ENCODE results near the gene GZMA.

GZMA gene

DNA sequence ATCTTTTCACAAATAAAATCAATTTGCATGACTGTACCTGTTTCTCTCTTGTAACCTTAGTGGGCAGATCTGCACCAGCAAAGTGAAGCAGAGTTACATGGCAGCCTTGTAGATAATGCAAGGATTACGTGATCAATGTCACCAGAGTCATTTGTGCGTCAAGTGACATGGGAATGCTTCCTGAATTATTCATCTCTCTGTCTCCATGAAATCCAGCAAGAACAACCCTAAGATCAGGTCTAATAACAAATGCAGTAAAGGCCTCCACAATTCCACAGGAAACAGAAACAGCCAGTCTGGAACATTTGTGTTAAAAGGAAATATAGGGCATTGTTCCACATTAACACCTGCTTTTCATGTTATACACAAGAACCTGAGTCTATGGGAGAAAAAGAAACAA lies 7.8 kb downstream of the GZMA start:
- no peak for DNase-seq

DNA sequence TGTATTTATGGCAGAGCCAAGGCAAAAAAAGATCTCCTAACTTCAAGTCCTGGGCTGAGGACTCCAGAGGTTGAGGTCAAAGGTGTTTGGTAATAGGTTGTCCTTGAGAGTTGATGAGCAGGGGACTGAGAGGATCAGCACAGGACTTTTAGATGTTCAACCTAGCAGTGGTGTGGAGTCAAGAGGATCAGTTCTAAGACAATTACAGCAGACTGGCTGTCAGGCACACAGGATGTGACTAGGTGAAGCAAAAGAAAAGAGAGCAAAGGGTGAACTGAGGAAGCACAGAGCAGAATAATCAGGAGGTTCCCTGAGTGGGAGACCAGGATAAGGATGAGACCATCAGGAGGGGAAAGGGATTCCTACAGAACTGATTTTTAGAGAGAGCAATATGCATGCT lies 10.9 kb downstream of the GZMA start:
- DNase-seq, result no peak

DNA sequence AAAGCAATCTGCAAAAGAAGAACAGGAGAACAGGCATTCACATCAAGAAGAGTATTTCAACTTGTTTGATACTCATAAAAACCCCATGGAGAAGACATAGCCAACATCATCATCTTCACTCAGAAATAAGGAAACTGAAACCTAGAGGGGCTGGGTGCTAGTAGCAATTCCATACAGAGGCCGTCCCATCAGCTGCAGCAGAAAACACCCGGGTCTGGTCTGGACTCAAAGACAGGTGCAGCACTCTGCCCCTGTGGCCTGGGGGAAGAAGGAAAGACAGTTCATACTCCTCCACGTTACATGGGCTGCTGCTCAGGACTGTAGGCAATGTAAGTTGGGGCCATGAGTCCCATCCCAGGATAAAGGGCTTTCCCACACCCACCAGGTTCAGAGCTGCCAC lies 11.6 kb downstream of the GZMA start:
- no peak for DNase-seq

DNA sequence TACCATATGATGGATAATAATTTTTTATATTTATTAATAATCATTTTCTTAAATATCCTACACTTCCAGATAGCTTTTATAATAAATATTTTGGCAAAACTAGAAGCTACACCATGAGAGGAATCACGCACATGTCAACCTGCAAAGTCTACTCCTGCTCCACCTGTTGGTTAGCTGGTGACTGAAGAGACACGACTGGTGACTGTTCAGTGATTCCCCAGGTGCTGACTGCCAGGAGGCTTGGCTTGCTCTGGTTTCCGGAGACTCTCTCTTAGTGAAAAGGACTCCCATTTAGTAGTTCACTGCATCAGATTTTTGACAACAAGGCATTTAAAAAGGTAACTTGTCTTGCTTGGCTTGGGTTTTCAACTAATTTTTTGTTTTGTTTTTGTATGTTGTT lies 20.9 kb downstream of the GZMA start:
- DNase-seq, result no peak

DNA sequence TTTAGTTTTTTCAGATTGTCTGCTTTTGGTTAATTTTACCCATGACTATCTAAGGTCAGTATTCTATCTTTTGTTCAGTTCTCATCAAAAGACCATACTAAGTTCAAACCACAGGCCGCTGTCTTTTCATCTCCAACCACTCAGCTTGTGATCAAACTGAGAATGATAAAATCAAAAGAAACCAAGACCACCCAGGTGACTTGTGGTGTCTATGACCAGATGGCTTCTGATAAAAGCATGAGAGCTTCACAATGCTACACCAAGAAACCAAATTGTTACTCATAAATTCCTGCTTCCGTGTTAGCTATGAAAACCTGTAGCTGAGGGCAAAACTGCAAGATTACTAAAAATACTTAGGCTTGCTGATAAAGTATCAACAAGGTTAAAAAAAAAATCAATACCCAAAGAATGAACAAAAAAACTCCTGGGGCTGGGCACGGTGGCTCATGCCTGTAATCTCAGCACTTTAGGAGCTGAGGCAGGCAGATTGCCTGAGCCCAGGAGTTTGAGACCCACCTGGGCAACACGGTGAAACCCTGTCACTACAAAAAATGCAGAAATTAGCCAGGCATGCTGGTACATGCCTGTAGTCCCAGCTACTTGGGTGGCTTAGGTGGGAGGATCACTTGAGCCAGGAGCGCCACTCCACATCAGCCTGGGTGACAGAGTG lies 31.7 kb downstream of the GZMA start:
- no peak for DNase-seq

DNA sequence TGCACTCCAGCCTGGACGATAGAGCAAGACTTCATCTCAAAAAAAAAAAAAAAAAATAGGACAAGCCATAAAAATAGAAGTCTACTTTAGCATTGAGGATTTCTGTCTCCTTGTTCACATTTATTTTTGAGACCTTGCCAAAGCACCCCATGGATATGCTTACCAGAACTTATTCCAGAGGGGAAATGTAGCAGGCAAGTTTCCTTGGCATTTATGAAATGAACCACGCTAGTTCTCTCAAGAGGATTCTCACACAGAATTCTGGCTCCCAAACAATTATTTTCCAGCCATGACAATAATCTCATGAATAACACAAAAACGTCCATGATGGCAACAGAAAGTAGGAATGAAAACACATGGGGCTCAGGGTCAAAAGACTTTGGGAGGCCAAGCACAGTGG lies 34.1 kb downstream of the GZMA start:
- DNase-seq, result no peak

DNA sequence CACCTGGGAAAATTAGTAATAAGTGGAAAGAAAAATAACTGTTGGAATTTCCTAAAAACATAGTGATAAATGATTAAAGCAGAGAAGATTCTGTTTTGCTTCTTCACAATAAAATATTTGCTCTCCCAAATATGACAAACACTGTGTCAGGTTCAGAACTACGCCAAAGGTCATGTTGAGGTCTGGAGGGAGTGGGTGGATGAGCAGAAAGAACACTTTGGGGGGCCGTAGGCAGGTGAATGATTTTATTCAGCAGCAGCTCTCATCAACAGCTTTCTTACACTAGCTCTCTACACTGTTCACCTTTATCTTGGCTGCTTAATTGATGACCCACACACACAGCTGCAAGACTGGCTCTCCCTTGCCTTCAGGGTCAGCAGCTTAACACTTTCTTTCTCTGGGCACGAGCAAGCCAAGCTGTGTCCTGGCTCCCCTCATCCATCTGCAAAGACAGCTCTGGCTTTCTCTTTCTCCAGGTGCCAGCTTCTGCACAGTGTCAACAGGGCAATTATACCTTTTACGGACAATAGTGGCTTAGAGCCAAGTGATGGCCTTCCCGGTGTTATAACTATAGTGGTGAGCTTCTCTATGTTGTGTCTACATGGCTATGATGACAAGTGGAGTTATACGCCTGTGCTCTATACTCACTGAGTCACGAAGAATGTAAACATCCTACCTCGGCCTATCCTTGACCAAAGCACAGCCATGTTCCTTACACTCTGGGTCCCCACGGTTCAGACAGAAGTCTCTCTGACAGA lies 38.6 kb downstream of the GZMA start:
- DNase-seq, result no peak

DNA sequence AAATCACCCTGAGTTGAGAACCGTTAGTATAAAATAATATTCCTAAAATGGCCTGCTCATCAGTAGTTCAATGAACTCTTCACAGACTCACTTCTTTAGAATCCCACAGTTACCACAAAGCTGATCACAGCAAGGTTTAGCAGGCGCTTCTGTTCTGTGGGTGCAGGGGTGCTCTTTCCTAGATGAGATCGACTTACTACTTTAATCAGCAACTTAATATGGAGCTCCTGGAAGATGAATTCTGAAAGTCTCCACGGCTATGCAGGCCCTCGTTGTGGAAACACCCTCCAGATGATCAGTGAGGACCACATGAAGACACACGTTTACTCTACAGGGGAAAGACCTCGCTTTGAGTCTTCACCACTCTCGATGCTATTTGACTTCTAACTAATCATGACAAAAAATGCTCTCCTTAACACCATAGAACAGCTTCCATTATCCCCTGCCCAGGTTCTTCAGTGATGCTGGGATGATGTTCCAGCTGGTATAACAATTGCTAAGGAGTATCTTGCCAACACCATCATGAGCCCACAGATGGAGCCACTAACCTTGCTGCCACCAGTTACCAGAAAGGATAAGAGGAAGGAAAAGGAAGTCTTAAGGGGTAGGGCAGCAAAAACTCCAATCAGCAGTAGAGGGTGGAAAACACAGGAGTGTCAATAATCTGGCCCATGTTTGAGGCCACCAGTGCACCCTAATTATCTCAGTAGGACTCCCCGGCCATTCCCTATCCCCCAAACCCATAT lies 39.7 kb downstream of the GZMA start:
- DNase-seq, result no peak

DNA sequence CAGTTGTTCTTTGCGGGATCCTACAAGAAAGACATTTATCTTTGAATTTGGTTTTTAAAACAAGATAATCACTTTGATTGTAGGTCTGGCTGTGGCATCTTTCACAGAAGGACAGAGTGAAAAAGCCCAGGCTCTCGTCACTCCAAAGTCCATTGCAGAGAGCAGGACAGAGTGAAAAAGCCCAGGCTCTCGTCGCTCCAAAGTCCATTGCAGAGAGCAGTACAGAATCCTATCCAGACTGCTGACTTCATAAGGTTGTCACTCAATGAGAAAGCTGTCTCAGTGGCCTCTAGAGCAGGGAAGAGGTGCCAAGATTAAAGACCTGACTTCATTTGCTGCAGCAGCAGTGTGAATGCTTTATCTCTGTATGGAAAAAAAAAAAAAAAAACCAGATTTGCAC lies 41.2 kb downstream of the GZMA start:
- no peak for DNase-seq

DNA sequence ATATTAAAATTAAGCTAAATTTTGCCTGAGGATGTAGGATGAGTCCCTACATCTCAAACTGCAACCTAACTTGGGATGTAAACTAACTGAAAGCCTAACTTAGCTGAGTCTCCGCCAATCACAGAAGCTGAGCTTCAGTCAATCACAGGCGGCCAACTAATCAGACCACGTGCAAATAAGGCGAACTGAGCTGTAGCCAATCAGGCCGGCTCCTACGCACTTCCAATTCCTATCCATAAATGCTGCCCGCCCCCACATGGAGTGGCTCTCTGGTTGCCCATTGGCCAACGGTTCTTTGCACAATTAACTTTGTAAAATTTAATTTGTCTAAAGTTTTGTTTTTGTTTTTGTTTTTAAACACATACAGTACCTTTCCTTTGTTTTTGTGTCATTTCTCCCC lies 43.6 kb downstream of the GZMA start:
- peak; percentile 17 for DNase-seq

DNA sequence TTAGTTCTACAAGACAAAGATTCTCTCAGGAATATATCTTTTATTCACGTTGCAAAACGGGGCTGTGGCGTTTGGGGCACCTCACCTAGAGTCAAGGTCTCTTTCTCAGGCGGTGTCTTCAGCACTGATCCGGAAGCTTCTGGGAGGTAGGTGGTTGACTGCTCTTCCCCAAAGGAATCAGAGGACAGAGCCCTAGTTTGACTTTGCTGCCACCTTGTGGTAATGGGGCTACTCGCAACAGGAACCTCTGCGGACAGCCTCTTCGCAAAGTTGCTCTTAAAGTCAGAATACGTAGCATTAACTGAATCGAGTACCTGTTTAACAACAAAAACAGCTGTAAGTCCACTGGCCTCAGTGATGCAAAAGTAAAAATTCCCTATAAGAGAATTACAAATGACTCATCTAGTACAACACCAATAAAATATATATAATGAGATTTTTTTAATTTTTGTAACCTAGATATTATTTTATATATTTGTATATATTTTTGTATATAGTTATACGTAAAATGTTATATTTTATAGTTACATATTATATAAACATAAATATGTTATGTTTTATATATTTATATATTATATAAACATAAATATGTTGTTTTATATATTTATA lies 44.2 kb downstream of the GZMA start:
- peak; percentile 18 for DNase-seq

DNA sequence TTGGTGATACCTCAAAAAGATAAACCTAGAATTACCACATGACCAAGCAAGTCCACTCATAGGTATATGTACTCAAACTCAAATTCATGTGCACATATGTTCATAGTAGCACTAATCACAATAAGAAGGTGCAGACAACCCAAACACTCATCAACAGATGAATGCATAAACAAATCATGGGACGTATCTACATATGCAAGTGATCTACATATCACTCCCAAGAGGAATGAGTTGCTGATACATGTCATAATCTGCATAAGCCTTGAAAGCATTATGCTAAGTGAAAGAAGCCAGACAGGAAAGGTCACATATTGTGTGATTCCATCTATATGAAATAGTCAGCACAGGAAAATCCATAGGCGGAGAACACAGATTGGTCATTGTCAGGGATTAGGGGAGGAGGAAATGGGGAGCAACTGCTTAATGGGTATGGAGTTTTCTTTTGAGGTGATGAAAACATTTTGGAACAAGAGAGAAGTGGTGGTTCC lies 46.9 kb downstream of the GZMA start:
- DNase-seq, result no peak

DNA sequence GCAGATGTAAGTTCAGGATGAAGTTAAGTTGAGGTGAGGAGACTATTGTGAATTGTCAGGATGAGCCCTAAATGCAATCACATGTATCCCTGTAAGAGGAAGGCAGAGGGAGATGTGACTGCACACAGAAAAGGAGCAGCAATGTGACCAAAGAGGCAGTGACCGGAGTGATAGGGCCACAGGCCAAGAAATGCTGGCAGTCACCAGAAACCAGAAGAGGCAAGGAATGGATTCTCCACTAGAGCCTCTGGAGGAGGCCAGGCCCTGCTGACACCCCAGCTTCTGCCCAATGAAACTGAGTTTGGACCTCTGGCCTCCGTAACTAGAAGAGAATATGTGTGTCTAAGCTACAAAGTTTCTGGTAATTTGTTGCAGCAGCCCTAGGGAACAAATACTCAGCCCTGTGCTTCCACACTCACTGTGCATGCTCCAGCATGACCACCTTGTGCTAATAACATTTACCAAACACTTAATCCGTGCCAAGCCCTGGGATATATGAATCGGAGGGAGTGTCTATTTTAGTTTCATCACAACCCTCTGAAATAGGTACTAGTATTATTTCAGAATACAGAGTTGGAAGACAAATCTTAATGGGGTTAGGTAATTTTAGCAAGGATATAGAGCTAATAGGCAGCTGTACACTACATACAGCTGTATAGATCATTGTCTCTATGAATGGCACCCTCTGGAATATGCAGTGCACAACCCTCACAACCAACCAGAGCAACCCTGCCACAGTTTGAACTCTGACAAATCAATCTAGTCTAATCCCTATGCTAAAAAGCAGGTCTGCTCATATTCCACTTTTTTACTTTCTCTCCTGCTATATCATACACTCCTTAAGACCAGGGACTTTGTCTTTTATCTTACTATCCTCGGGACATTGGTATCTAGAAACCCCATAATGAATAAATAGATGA lies 49.7 kb downstream of the GZMA start:
- no peak for DNase-seq

DNA sequence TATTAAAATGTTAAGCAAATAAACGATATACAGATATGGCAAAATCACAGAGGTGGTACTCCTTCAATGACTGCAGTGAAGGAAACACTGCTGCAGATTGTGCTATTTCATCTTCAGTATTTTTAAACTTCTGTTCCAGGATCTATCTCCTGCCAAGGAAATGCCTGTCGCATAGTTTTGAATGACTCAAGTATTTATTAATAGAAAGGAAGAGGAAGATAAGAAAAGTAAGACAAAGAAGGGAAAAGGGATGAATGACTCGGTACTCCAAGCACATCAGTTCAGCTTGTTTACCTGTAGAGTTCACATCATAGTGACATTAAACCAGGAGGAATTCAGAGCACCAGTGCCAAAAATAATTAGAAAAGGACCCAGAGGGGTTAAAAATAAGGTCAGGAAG lies 52.4 kb downstream of the GZMA start:
- no peak for DNase-seq
